ENCODE results near the gene PRPF40A. TPM values are rescaled to one million over a fixed set of nuclear protein-coding genes. Genes with fewer than 3 reads are reported as not detected.

PRPF40A gene
- total and polyA plus RNA-seq, 2 experiments from 2014 or later = 254 to 261 TPM

GRCh38 chr2:152646264-152646663, 71.0 kb downstream of the PRPF40A start:
- H3K36me3 ChIP-seq (ENCODE audit: insufficient read depth) = peaks cover 12% of the 10 kb centered on the region
- H3K4me3 ChIP-seq = no peak overlapping the region
- peak; percentile 57 for ATAC-seq

More at GRCh38 chr2:152646264-152646663, 71.0 kb downstream of the PRPF40A start:
- Histone ChIP-seq H3K79me2 (replicated peaks; ENCODE audit: insufficient read depth) (no peaks in the 10 kb centered on the region), H3K4me2 (no peak overlapping the region), H3K27ac (ENCODE audit: low read depth) (no peak overlapping the region; the same call in 1 of the 2 replicates), H3K9me2 (ENCODE audit: insufficient read depth) (no peaks in the 10 kb centered on the region), H4K20me1 (replicated peaks; ENCODE audit: insufficient read depth) (peaks cover 12% of the 10 kb centered on the region), H3F3A (replicated peaks; ENCODE audit: low read depth) (no peaks in the 10 kb centered on the region), H3K4me1 (ENCODE audit: insufficient read depth) (peaks cover 20% of the 10 kb centered on the region), H2AFZ (no peak overlapping the region), H3K27me3 (ENCODE audit: insufficient read depth) (no peaks in the 10 kb centered on the region)
- no peaks in the 10 kb centered on the region; the same call in 2 of the 3 replicates for H3K9me3 Mint-ChIP-seq
- peak; percentile 22 for DNase-seq (ENCODE audit: low spot score)
- TF ChIP-seq EZH2 (IDR thresholded peaks at IDR 0.05; ENCODE audit: low read depth, unreplicated experiment) (no peak), ZNF331 (CRISPR knock-in tag; IDR thresholded peaks at IDR 0.05; ENCODE audit: low read depth) (no peak), ZNF462 (CRISPR knock-in tag; IDR thresholded peaks at IDR 0.05) (no peak), EZH2phosphoT487 (IDR thresholded peaks at IDR 0.05; ENCODE audit: unreplicated experiment) (no peak), NANOG (IDR thresholded peaks at IDR 0.05; ENCODE audit: borderline replicate concordance) (no peak), ETS1 (IDR thresholded peaks at IDR 0.05) (no peak), CTCF (conservative IDR thresholded peaks at IDR 0.05; ENCODE audit: low read depth in 2 of 2) (no peak), ZNF114 (CRISPR knock-in tag; IDR thresholded peaks at IDR 0.05) (no peak), CREB1 (CRISPR knock-in tag; IDR thresholded peaks at IDR 0.05; ENCODE audit: low read depth) (no peak), POLR2AphosphoS5 (IDR thresholded peaks at IDR 0.05; ENCODE audit: low read depth) (no peak)
- H3K27me3 Mint-ChIP-seq (ENCODE audit: insufficient read depth, low read depth, poor library complexity) = peaks cover 12% of the 10 kb centered on the region
- H3K36me3 Mint-ChIP-seq (ENCODE audit: low read depth) = peaks cover 24% of the 10 kb centered on the region
- H3K4me3 Mint-ChIP-seq = no peak overlapping the region
- H3K27ac Mint-ChIP-seq = 0 out of 2 replicates have a peak overlapping the region, but pooled peaks have one; percentile 30
- peaks cover 29% of the 10 kb centered on the region for H3K4me1 Mint-ChIP-seq
